NCI-H82 treated with DMSO at 0.1 percent for 48 hours (cell line): ENCODE measurements around the gene CDH11.

Experiments used
- DNase-seq: peaks from one replicate; lab custom pipeline; 2025; ENCODE audit not compliant: unreplicated experiment; lab: John Stamatoyannopoulos, UW

CDH11 gene

GRCh38 chr16:65070831-65071432 lies 50.9 kb downstream of the CDH11 start:
- DNase-seq = no peak

- no peak for DNase-seq
These were observed 52.1 kb downstream of the CDH11 start for GRCh38 chr16:65069766-65070165.

- no peak for DNase-seq
These were observed 52.8 kb downstream of the CDH11 start for GRCh38 chr16:65069065-65069464.

GRCh38 chr16:65068151-65068740 lies 53.6 kb downstream of the CDH11 start:
- DNase-seq = peak; percentile 8

- no peak for DNase-seq
These were observed 55.2 kb downstream of the CDH11 start for GRCh38 chr16:65066651-65067050.

- DNase-seq = no peak
These were observed 56.8 kb downstream of the CDH11 start for GRCh38 chr16:65065031-65065430.

- DNase-seq = no peak
These were observed 57.7 kb downstream of the CDH11 start for GRCh38 chr16:65064131-65064530.

- DNase-seq = no peak
These were observed 58.9 kb downstream of the CDH11 start for GRCh38 chr16:65062736-65063583.

GRCh38 chr16:65061935-65062518 lies 59.8 kb downstream of the CDH11 start:
- DNase-seq = no peak

GRCh38 chr16:65061263-65061662 lies 60.6 kb downstream of the CDH11 start:
- no peak for DNase-seq

- DNase-seq = no peak
These were observed 62.4 kb downstream of the CDH11 start for GRCh38 chr16:65059406-65059980.

- no peak for DNase-seq
These were observed 64.7 kb downstream of the CDH11 start for GRCh38 chr16:65057184-65057583.

- DNase-seq = no peak
These were observed 67.4 kb downstream of the CDH11 start for GRCh38 chr16:65054457-65054856.

- no peak for DNase-seq
These were observed 72.2 kb downstream of the CDH11 start for GRCh38 chr16:65049679-65050078.

- no peak for DNase-seq
These were observed 75.9 kb downstream of the CDH11 start for GRCh38 chr16:65045961-65046360.

GRCh38 chr16:65044873-65045272 lies 77.0 kb downstream of the CDH11 start:
- no peak for DNase-seq

- DNase-seq = no peak
These were observed 77.8 kb downstream of the CDH11 start for GRCh38 chr16:65044026-65044425.

GRCh38 chr16:65042438-65043365 lies 79.2 kb downstream of the CDH11 start:
- DNase-seq = no peak

GRCh38 chr16:65041667-65042066 lies 80.2 kb downstream of the CDH11 start:
- DNase-seq = no peak

GRCh38 chr16:65038100-65038499 lies 83.8 kb downstream of the CDH11 start:
- DNase-seq = peak; percentile 3
